Measurements from ENCODE around the gene NFKBIB.

NFKBIB gene

GRCh38 chr19:38891771-38892170 lies 8.0 kb upstream of the NFKBIB start:
- POLR2A ChIA-PET = no interaction called here
- no peak for DNase-seq (ENCODE audit: low read depth, low spot score)
- CTCF ChIA-PET = interaction anchor here (1.1 to 1.3 kb wide), 3 partner anchors 16 to 23 kb away, joined by 3 to 6 read pairs (median 6); no protein-coding TSS in a partner anchor
- H3K4me3 ChIP-seq (ENCODE audit: low read depth, low read length) = no peak overlapping the region
- TF ChIP-seq, protein P1, sequence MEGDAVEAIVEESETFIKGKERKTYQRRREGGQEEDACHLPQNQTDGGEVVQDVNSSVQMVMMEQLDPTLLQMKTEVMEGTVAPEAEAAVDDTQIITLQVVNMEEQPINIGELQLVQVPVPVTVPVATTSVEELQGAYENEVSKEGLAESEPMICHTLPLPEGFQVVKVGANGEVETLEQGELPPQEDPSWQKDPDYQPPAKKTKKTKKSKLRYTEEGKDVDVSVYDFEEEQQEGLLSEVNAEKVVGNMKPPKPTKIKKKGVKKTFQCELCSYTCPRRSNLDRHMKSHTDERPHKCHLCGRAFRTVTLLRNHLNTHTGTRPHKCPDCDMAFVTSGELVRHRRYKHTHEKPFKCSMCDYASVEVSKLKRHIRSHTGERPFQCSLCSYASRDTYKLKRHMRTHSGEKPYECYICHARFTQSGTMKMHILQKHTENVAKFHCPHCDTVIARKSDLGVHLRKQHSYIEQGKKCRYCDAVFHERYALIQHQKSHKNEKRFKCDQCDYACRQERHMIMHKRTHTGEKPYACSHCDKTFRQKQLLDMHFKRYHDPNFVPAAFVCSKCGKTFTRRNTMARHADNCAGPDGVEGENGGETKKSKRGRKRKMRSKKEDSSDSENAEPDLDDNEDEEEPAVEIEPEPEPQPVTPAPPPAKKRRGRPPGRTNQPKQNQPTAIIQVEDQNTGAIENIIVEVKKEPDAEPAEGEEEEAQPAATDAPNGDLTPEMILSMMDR (IDR thresholded peaks at IDR 0.05; ENCODE audit: insufficient read depth, low read length, missing control alignments) = no peak

GRCh38 chr19:38892841-38893240 lies 6.9 kb upstream of the NFKBIB start:
- DNase-seq (ENCODE audit: low read depth, low spot score) = no peak
- TF ChIP-seq, protein P1 (IDR thresholded peaks at IDR 0.05; ENCODE audit: insufficient read depth, low read length, missing control alignments) = no peak
- POLR2A ChIA-PET = no interaction called here
- no peak overlapping the region for H3K4me3 ChIP-seq (ENCODE audit: low read depth, low read length)
- CTCF ChIA-PET = interaction anchor here (0.7 to 1.4 kb wide), 3 partner anchors 24 to 123 kb away, joined by 3 to 6 read pairs (median 3); no protein-coding TSS in a partner anchor

DNA sequence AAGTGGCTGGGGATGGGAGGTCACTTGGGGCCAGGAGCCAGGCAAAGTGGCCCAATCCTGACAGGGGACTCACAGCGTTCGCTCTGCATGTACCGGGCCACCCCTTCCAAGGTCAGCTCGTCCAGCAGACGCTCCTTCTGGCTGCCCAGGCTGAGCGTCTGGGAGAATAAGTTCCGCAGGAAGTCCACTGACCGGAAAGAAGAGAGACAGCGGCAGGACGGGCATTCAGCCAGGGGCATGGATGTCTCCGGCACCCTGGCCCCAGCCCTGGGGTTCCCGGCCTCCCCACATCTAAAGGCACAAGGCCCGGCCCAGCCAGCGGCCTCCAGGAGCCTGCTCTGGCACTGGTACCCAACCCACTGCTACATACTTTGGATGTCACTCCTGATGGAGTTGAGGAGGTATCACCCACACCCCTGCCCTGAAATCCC lies 6.4 kb upstream of the NFKBIB start:
- ChIA-PET CTCF (interaction anchor here (1.3 to 1.4 kb wide), 2 partner anchors 24 to 124 kb away, joined by 3 to 6 read pairs; no protein-coding TSS in a partner anchor), POLR2A (no interaction called here)
- TF ChIP-seq, protein P1 (IDR thresholded peaks at IDR 0.05; ENCODE audit: insufficient read depth, low read length, missing control alignments) = no peak
- H3K4me3 ChIP-seq (ENCODE audit: low read depth, low read length) = no peak overlapping the region
- DNase-seq (ENCODE audit: low read depth, low spot score) = no peak

DNA sequence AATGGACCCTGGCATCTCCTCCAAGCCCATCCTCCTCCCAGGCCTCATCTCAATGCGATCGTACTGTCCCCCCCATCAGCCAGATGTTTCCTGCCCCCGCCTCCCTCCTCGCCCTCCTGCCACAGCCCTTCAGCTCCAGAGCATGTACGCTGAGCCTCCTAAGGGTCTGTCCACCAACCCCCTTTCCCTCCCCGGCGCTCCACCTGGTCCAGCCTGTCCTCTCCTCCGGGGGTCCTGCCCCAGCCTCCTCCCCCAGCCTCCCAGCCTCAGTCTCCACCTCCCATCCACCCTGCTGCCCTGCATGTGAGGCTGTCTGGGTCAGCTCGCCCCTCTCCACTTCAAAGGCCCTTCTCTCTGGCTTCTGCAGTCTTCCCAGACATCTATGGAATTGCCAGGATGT lies 4.8 kb upstream of the NFKBIB start:
- ChIA-PET CTCF (interaction anchor here (1.0 kb wide), 2 partner anchors 19 to 380 kb away, joined by 3 read pairs; no protein-coding TSS in a partner anchor), POLR2A (no interaction called here)
- TF ChIP-seq, protein P1 (IDR thresholded peaks at IDR 0.05; ENCODE audit: insufficient read depth, low read length, missing control alignments) = no peak
- DNase-seq (ENCODE audit: low read depth, low spot score) = no peak
- H3K4me3 ChIP-seq (ENCODE audit: low read depth, low read length) = no peak overlapping the region

GRCh38 chr19:38898788-38899446 lies 852 bp upstream of the NFKBIB start:
- ChIA-PET POLR2A (no interaction called here), CTCF (interaction anchor here (3.6 kb wide), 1 partner anchor 12 kb away, joined by 20 read pairs; no protein-coding TSS in a partner anchor)
- DNase-seq (ENCODE audit: low read depth, low spot score) = no peak
- H3K4me3 ChIP-seq (ENCODE audit: low read depth, low read length) = peak overlapping the region; percentile 91
- TF ChIP-seq, protein P1 (IDR thresholded peaks at IDR 0.05; ENCODE audit: insufficient read depth, low read length, missing control alignments) = no peak

GRCh38 chr19:38900202-38900629 lies 447 bp downstream of the NFKBIB start:
- CTCF ChIA-PET = interaction anchor here (0.9 to 4.4 kb wide), 5 partner anchors 13 to 262 kb away, joined by 4 to 53 read pairs (median 8); partner anchors contain the start of genes MRPS12 and SARS2
- H3K4me3 ChIP-seq (ENCODE audit: low read depth, low read length) = peak overlapping the region; percentile 84
- DNase-seq (ENCODE audit: low read depth, low spot score) = no peak
- POLR2A ChIA-PET = interaction anchor here (0.8 to 1.0 kb wide), 3 partner anchors 12 to 368 kb away, joined by 3 to 4 read pairs (median 4); no protein-coding TSS in a partner anchor
- TF ChIP-seq, protein P1 (IDR thresholded peaks at IDR 0.05; ENCODE audit: insufficient read depth, low read length, missing control alignments) = no peak

Measured in AG04449 (cell line).